ENCODE measurements around the gene TESK2.
A peak's percentile ranks its signal among the peaks of the same experiment; 100 is the strongest.
"Not testable (repeated sequence)": the region's sequence is repeated elsewhere in the genome, so short reads cannot be mapped to it uniquely, and the experiment has no call there.

TESK2 gene

DNA sequence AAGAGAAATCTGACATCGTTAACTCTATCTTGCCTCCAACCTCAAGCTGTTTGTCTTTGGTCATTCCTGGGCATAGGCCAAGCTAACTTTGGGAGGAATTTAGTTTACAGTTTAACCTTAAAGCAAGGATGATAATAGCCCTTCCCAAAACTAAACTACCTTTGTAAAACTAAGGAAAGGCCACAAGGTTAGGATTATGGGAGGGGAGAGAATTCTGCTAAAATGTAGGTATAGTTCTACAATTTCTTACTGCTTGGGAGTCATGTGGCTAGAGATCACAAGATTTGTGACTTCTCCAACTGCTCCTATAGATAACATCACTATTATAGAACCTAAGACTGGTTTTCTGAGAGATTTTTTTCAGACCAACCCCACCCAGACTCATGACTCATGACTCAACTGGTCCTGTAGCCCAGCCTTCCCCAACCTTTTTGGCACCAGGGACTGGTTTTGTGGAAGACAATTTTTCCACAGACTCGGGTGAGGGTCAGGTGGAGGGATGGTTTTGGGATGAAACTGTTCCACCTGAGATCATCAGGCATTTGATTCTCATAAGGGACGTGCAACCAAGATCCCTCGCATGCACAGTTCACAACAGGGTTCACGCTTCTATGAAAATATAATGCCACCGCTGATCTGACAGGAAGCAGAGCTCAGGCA, 80.0 kb downstream of the TESK2 start:
- DNase-seq, result no peak

DNA sequence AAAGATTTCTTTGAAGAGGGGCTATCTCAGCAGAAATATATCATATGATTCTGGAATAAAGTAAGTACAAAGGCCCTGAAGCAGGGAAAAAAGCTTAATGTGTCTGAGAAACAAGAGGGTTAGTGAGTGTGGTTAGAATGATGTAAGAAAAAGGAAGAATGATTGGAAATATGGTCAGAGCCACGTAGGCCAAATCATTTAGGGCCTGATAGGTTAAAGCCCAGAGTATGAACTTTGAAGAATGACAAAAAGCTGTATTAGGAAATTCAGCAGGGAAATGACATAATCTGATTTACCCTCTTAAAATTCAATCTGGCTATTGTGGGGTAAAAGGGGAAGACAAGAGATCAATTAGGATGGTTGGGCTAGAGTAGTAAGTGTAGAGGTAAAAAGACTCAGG, 81.7 kb downstream of the TESK2 start:
- DNase-seq, result no peak

DNA sequence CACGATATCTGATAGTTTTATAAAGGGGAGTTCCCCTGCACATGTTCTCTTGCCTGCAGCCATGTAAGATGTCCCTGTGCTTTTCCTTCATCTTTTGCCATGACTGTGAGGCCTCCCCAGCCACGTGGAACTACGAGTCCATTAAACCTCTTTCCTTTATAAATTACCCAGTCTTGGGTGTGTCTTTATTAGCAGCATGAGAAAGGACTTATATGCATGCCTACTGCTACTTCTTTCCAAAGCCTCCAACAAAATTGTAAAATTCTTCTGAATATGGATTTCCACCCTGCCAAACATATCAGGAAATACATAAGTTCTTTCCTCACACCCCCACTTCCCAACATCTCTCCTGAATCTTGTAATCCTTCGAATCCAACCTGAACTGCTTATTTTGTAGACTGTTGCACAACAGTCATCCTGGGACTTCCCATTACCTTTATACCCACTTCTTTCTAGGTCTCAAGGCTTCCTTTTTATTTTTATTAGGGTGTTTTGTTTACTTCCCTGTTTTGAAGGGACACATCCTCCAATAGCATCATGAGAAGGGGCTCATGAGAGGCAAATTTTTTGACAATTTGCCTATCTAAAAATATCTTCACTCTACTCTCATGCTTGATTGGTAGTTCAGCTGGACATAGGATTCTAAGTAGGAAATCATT, 83.2 kb downstream of the TESK2 start:
- DNase-seq, result no peak

DNA sequence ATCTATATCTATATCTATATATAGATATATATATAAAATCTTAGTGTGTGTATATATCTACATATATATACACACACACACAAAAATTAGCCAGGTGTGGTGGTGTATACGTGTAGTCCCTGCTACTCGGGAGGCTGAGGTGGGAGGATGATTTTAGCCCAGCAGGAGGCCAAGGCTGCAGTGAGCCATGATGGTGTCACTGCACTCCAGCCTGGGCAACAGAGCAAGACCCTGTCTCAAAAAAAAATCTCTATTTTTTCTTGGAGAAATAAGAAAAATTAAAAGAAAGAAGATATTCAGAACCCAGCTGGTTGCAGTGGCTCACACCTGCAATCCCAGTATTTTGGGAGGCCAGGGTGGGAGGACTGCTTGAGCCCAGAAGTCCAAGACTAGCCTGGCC, 85.3 kb downstream of the TESK2 start:
- DNase-seq, result no peak

DNA sequence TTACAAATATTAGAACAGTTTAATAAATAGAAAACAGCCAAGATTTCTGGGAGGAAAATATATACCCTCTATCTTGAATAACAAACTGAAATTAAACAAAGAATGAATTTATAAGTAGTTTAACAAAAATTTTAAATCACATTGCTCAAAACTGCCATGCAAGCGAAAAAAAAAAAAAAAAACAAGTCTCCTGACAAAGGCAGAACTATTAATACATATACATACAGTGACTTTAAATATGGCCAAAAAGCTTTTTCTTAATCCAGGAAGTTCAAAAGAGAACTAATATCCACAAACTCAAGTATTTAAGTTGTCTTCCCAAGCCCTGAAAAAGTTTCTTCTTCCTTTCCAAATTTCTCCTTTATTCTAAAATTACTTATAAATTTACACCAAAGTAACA, 87.2 kb downstream of the TESK2 start:
- no peak for DNase-seq

DNA sequence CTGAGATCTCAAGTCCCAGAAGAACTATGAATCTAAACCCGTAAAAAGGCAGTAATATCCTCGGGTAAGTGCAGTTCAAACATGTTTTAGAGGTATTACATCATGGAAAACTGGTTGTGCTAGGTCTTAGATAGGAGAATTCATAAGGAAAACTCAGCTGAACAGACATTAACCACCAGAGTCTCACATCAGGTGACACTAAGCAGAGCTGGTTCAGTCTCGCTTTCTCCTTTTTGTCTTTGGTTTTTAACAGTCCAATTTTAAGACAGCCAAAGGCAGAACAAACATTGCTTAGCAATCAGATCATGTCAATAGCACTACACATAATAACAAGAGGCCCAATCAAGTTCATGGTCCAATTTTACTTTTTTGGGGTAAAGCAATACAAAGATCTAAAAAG, 87.7 kb downstream of the TESK2 start:
- no peak for DNase-seq

DNA sequence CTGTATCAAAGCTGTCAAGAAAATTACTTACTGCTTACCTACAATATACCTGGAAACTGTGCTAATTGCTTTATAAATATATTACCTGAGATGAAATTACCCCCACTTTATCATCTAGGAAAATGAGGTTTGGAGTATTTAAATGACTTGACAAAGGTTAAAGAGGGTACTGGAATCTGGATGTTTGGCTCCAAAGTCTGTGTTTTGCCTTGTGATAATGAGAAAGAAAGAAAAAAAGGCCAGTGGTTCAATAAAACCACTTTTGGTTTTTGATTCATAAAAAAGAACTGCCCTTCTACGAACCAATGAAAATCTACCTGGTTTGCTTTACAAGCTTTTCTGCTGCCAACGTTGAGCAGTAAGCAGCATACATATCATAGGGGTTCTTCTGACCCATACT, 89.4 kb downstream of the TESK2 start:
- DNase-seq, result no peak

DNA sequence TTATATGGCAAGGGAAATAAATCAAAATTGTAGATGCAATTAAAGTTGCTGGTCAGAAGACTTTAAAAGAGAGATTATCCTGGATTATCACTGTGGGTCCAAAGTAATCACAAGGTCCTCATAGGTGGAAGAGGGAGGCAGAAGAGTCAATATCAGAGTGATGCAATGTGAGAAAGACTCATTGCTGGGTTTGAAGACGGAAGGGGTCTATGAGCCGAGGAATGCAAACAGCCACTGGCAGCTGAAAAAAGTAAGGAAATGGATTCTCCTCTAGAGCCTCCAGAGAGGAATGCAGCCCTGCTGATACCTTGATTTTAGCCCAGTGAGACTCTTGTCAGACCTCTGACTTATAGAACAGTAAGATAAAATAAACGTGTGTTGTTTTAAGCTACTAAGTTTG, 90.9 kb downstream of the TESK2 start:
- DNase-seq, result no peak

DNA sequence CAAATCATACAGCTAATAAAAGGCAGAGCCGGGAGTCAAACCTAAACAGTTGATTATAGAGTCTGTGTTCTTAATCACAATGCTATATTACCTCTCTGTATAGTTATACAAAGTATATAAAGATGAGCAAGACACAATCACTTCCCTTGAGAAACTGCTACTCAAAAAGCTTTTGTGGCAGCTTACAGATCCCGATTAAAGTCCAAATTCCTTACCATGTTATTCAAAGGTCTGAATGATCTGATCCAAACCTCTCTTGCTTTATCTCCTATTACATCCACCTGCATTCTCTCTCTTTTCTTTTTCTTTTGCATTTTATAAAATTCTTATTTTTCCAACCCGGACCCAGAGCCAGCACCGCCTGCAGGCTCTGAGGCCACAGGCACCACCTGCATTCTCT, 93.7 kb downstream of the TESK2 start:
- no peak for DNase-seq

DNA sequence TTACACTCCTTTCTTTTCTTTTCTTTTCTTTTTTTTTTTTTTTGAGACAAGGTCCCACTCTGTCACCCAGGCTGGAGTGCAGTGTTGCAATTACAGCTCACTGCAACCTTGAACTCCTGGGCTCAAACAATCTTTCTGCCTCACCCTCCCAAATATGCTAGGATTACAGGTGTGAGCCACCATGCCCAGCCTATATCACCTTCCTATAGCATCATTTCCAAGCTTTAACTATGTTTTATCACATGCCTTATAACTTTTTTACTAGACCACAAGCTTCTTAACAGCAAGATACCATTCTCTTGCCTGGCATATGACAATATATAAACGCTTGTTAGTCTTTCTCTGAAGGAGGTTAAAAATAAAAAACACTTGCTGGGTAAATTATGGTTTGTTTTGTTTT, 95.4 kb downstream of the TESK2 start:
- no peak for DNase-seq

DNA sequence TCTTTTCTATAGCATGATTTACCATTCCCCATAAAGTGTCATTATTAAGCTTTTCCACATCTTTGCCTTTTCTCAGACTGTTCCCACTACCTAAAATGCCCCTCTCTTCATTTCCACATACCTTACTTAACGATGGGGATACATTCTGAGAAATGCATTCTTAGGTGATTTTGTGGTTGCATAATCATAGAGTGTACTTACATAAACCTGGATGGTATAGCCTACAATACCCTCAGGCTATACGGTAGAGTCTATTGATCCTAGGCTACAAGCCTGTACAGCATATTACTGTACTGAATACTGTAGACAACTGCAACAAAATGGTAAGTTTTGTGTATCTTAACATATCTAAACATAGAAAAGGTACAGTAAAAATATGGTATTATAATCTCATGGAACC, 95.9 kb downstream of the TESK2 start:
- DNase-seq, result no peak

DNA sequence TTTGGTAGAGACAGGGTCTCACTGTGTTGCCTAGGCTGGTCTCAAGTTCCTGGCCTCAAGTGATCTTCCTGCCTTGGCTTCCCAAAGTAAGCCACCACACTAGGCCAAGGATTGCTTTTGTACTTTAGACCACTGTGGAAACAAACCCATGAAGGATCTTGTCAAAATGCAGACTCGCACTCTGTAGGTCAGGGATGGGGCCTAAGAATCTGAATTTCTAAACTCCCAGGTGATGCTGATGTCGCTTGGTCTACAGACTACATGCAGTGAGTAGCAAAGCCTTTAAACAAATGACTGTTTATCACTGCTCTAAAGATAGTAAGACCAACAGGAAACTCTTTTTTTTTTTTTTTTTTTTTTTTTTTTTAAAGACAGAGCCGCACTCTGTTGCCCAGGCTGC, 96.6 kb downstream of the TESK2 start:
- peak in 1 of 5 experiments; percentile 40 for DNase-seq

DNA sequence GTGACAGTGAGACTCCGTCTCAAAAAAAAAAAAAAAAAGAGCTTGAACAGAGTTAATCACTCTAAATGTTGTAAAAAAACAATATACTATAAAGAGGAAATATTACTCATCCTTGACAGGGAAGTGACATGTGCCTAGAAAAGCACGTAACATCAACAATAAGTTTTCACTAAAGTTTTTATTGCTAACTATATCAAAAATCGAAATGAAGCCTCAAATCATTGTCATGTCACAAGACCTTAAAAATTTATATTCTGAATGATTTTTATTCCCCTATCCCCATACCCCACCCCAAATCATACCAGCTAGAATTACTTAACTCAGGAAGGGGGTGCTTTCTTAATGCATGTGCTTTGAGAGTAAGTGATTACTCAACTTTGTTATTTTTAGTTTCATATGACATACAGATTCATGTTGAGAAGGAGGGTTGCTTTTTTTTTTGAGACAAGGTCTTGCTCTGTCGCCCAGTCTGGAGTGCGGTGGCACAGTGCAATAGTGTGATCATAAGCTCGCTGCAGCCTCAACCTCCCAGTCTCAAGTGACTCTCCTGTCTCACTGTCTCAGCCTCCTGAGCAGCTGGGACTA, 97.2 kb downstream of the TESK2 start:
- DNase-seq, result peak in 1 of 5 experiments; percentile 4

DNA sequence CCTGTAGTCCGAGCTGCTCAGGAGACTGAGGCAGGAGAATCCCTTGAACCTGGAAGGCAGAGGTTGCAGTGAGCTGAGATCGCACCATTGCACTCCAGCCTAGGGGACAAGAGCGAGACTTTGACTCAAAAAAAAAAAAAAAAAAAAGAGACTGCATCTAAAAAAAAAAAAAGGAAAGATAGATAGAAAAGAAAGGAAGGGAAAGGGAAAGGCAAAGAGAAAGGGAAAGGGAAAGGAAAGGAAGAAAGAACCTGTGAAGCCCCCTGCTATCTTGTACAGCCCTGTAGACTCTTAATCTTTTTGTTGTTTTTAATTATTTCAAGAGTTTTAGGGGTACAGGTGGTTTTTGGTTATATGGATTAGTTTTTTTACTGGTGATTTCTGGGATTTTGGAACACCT, 104.7 kb downstream of the TESK2 start:
- DNase-seq, result no peak

DNA sequence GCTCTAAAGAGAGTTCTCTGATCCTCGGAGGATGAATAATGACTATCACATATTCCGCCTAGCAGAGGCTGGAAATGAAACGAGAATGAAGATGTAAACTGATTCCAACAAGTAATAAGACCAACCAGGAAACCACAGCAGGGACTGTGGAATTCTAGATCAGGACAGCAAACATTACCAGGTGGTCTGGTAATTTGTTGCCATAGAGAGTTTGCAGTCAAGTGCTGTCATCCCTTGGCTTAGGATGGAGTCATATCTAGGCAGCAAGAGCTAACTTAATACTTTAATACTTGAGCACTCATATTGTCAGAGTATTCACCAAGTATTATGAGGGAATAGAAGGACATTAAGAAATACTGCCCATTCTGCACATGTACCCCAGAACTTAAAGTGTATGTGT, 105.7 kb downstream of the TESK2 start:
- DNase-seq, result no peak

DNA sequence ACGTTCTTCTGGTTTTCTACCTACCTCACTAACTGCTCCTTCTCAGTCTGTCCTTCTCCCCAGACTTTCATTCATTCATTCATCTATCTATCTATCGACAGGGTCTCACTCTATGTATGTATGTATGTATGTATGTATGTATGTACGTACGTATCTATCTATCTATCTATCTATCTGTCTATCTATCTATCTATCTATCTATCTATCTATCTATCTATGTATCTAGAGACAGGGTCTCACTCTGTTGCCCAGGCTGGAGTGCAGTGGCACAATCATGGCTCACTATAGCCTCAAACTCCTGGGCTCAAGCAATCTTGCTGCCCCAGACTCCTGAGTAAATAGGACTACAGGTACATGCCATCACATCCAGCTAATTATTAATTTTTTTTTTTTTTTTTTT, 106.8 kb downstream of the TESK2 start:
- not testable (repeated sequence) for DNase-seq

DNA sequence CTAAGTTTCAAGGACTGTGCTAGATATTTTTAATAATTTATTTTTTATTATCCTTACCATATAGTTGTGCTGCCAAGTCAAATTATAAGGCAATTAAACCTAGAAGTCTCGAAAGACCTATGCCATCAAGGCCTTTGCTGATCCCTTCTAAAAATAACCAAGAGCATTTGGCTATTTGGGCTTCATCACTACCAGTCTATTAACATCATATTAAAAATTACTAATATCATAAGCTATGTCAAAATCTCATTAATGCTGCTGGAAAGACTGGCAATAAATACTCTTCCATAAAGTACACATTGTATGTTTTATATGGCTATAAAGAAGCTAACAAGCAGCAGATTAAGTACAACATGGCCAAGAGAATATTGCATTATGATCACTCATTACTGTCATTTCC, 107.8 kb downstream of the TESK2 start:
- no peak for DNase-seq

DNA sequence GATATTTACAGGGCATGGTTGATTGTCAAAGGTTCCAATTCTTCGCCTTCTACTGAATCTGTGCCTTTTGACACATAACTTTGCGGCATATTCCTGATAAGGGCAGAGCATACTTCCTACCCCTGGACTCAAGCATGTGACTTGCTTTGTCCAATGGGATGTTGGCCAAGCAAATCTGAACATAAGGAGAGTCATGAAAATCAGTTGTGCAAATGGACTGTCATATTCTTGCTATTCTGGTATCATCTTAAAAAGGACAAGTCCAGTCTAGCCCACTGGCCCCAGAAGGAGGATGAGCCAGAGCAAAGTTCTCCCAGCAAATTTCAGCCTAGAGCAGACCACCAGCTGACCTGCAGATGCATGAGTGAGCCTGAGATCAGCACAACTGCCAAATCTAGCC, 109.7 kb downstream of the TESK2 start:
- no peak for DNase-seq

DNA sequence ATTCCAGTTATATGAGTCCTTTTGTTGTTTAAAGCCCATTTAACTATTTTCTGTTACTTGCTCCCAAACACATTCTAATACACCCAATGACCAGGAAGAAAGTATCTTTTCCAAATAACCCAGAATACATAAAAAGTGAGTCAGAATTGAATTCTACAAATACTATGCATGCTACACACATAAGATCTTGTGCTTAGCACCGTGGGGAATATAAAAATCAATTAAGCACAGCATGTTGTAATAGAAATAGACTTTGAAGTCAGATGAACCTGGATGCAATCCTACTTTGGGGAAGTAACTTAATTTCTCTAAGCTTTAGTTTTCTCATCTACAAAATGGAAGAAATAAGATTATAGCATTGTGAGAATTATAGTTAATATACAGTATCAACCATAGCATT, 110.2 kb downstream of the TESK2 start:
- no peak for DNase-seq

DNA sequence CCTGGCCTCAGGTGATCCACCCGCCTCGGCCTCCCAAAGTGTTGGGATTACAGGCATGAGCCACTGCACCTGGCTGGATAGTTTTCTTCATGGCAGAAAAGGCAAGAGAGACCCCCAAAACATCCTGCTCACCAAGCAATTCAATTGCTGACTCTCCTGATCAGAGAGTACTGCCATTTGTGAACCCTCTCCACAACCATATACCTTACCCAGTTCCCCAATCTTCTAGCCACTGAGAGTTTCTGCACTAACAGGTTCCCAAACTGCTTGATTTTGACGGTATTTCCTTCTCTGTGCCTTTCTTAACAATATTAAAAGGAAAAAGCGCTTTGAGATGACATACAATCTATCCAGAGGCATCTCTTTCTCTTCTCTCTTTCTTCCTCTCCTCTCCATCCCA, 110.8 kb downstream of the TESK2 start:
- no peak for DNase-seq

DNA sequence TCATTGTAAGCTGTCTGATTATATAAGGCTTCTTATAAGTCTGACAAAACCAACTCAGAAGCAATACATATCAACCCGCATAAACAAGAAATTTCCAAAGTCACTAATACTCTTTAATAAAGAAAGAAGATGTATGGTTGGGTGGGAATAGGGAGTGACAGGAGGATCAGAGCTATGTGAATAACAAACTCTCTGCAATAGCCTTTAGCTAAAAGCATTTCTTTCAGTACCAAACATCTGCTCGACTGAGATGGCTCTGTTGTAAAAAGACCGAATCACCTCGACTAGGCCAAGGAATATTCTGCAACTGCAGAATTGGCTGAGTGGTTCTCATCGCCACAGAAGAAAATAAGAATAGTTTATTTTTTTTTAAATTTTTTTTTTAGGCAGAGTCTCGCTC, 111.4 kb downstream of the TESK2 start:
- DNase-seq, result no peak

DNA sequence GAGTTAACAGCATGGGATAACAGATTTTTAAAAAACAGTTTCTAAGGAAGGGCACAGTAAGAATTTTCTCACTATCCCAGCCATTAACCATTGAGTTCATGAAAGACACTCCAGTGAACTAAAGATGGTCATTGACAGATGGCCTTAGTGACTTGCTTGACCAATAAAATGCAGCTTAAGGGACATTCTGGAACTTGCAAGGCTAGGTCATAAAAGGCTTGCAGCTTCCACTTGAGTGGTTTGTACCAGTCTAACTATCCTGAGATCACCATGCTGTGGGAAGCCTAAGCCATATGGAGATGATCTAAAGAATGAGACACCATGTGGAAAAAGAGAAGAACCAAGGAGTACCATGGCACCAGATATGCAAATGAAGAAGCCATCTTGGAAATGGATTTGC, 112.8 kb downstream of the TESK2 start:
- no peak for DNase-seq

DNA sequence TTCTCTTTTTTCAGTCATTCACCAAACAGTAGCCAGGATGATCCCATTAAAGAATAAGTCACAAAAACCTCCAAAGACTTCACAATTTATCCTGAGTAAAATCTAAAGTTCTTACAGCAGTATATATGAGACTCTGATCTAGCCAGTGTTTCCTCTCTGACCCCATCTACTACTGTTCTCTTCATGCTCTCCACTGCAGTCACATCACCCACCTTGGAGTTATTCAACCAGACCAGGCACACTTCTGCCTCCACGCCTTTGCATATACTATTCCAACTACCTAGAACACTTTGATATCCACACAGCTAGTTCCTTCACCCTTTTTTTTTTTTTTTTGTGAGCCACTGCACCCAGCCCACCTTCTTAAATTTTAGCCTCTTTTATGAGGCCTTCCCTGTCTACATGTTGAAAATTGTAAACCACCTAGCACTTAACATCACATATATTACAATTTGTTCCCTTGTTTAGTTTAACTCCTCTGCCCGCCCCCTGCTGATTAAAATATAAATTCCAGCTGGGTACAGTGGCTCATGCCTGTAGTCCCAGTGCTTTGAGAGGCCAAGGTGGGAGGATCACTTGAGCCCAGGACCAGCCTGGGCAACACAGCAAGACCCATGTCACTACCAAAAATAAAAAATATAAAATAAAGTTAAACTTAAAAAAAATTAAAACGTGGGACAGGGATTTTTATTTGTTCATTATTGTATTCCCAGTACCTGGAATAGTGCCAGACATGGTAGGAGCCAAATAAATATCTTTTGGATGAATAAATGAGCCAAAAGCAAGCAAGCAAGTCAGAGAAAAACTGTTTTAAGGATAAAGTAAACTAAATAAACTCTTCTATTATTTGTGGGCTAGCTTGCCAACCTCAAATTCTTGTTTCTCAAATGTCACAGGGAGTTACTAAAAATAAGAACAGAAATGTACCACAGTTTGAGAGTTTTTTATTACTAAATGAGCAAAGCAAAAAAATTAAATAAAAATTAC, 115.6 kb downstream of the TESK2 start:
- DNase-seq, result no peak
